GM23338 (cell line): ENCODE results near the gene EPHB1. TPM values are rescaled to one million over a fixed set of nuclear protein-coding genes. Genes with fewer than 3 reads are reported as not detected.

Experiments used
- ATAC-seq: fragments of 200-7000 bp; cut with Tn5 transposase; 3 replicates; pipeline ENCODE4 v1.9.1; 2020
- DNase-seq: peaks from one replicate; pipeline ENCODE4 v3.0.0-alpha.2; 2015; ENCODE audit warnings: low spot score
- H2AFZ ChIP-seq: fragments of 200-600 bp; sonication (generic); 2 replicates; pipeline ENCODE4 v1.8.0; 2016; ENCODE audit warnings: antibody characterized with exemption, mild to moderate bottlenecking, moderate library complexity
- H3F3A ChIP-seq: fragments of 200-600 bp; sonication (generic); replicated peaks from 2 replicates; pipeline ENCODE4 v1.8.0; 2017; ENCODE audit warnings: antibody characterized with exemption, mixed run types, low read depth
- H3K27ac ChIP-seq: fragments of 200-600 bp; sonication (generic); 2 replicates; pipeline ENCODE4 v1.6.1; 2016; ENCODE audit warnings: low read depth
- H3K27me3 ChIP-seq: fragments of 200-600 bp; sonication (generic); 2 replicates; pipeline ENCODE4 v1.8.0; 2016; ENCODE audit warnings: mild to moderate bottlenecking, mixed run types, moderate library complexity; ENCODE audit not compliant: insufficient read depth
- H3K36me3 ChIP-seq: fragments of 200-600 bp; sonication (generic); 2 replicates; pipeline ENCODE4 v1.8.0; 2016; ENCODE audit warnings: mild to moderate bottlenecking; ENCODE audit not compliant: insufficient read depth
- H3K4me1 ChIP-seq: fragments of 200-600 bp; sonication (generic); 2 replicates; pipeline ENCODE4 v1.8.0; 2016; ENCODE audit warnings: mild to moderate bottlenecking, moderate library complexity; ENCODE audit not compliant: insufficient read depth
- H3K4me2 ChIP-seq: fragments of 200-600 bp; sonication (generic); 2 replicates; pipeline ENCODE4 v1.7.1; 2017; ENCODE audit warnings: mixed run types
- H3K4me3 ChIP-seq: fragments of 200-600 bp; sonication (generic); 2 replicates; pipeline ENCODE4 v1.6.1; 2016; ENCODE audit warnings: mixed run types
- H3K79me2 ChIP-seq: fragments of 200-600 bp; sonication (generic); replicated peaks from 2 replicates; pipeline ENCODE4 v1.8.0; 2017; ENCODE audit warnings: mild to moderate bottlenecking; ENCODE audit not compliant: insufficient read depth
- H3K9me2 ChIP-seq: fragments of 200-600 bp; sonication (generic); 2 replicates; pipeline ENCODE4 v1.8.0; 2017; ENCODE audit not compliant: insufficient read depth
- H4K20me1 ChIP-seq: fragments of 200-600 bp; sonication (generic); replicated peaks from 2 replicates; pipeline ENCODE4 v1.8.0; 2017; ENCODE audit warnings: mild to moderate bottlenecking; ENCODE audit not compliant: insufficient read depth
- H3K27ac Mint-ChIP-seq: 2 replicates; pipeline ENCODE4 v1.8.0; 2020; ENCODE audit warnings: inconsistent platforms, mild to moderate bottlenecking, moderate library complexity, mixed read lengths
- H3K27me3 Mint-ChIP-seq: 3 replicates; pipeline ENCODE4 v1.8.0; 2022; ENCODE audit warnings: low read depth, mild to moderate bottlenecking, moderate library complexity, mixed read lengths, inconsistent platforms; ENCODE audit not compliant: insufficient read depth, poor library complexity
- H3K36me3 Mint-ChIP-seq: 3 replicates; pipeline ENCODE4 v1.8.0; 2021; ENCODE audit warnings: low read depth, mild to moderate bottlenecking, inconsistent platforms, moderate library complexity, mixed read lengths
- H3K4me1 Mint-ChIP-seq: 3 replicates; pipeline ENCODE4 v1.8.0; 2020; ENCODE audit warnings: mild to moderate bottlenecking, inconsistent platforms, mixed read lengths
- H3K4me3 Mint-ChIP-seq: 3 replicates; pipeline ENCODE4 v1.8.0; 2021; ENCODE audit warnings: moderate library complexity, mild to moderate bottlenecking, inconsistent platforms, mixed read lengths
- H3K9me3 Mint-ChIP-seq: 3 replicates; pipeline ENCODE4 v1.8.0; 2020; ENCODE audit warnings: moderate library complexity, mild to moderate bottlenecking, inconsistent platforms, mixed read lengths
- CREB1 ChIP-seq: fragments of 250-450 bp; sonication (Bioruptor Pico); IDR thresholded peaks from 2 replicates; pipeline ENCODE4 v1.5.0; 2020; ENCODE audit warnings: low read depth, mild to moderate bottlenecking, moderate library complexity
- polyA plus RNA-seq: library from polyadenylated mRNA; unstranded; fragments of >200 nt; fragmentation: Nextera tagmentation; extraction: Ambion mirVana; gene quantifications from 2 replicates; pipeline ENCODE4 v1.2.1, GENCODE V29; 2016
- total RNA-seq: library from RNA; depleted of rRNA; stranded (reverse); fragments of >200 nt; shearing (Covaris generic); gene quantifications from 2 replicates; pipeline ENCODE4 v1.2.3, GENCODE V29; 2014
- TF ChIP-seq, protein P1 (sequence below): fragments of 250-450 bp; sonication (Bioruptor Pico); IDR thresholded peaks from 2 replicates; pipeline ENCODE4 v1.5.0; 2020; ENCODE audit warnings: mild to moderate bottlenecking, moderate library complexity
- TF ChIP-seq, protein P2 (sequence below): IDR thresholded peaks from one replicate; pipeline ENCODE4 v1.6.1; 2018; ENCODE audit warnings: antibody characterized with exemption; ENCODE audit not compliant: unreplicated experiment

Gene EPHB1
- total and polyA plus RNA-seq, 2 experiments from 2014 or later: 2.7 to 5.2 TPM

DNA sequence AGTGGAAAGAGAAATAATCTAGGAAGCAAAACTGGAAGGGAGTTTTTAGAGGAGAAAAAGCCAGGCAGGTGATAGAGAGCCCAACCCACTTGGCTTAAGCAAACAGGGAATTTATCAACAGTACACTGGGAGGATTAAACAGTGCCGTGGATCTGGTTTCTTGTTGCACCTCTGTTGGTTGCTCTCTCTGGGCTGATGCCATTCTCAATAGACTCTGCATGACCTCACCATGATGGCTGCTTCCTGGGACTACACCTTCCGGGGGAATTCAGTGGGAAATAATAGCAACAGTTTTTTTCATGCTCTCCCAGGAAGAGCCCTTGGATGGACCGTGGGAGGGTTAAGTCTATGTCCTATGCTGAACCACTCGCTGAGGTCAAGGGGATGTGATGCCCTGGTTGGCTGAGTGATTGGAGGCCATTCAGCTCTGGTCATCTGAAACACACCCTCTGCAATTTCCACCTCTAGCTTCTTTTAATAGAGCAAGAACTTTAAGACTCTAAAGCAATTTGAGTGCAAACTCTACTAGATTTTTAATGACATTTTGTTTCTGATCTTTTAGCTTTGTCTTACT, 74.2 kb downstream of the EPHB1 start:
- no peak for ATAC-seq

More for the DNA sequence above, 74.2 kb downstream of the EPHB1 start:
- no peaks in the 10 kb centered on the region for H3K79me2 ChIP-seq
- H3K4me1 ChIP-seq: no peaks in the 10 kb centered on the region
- TF ChIP-seq, protein P1, sequence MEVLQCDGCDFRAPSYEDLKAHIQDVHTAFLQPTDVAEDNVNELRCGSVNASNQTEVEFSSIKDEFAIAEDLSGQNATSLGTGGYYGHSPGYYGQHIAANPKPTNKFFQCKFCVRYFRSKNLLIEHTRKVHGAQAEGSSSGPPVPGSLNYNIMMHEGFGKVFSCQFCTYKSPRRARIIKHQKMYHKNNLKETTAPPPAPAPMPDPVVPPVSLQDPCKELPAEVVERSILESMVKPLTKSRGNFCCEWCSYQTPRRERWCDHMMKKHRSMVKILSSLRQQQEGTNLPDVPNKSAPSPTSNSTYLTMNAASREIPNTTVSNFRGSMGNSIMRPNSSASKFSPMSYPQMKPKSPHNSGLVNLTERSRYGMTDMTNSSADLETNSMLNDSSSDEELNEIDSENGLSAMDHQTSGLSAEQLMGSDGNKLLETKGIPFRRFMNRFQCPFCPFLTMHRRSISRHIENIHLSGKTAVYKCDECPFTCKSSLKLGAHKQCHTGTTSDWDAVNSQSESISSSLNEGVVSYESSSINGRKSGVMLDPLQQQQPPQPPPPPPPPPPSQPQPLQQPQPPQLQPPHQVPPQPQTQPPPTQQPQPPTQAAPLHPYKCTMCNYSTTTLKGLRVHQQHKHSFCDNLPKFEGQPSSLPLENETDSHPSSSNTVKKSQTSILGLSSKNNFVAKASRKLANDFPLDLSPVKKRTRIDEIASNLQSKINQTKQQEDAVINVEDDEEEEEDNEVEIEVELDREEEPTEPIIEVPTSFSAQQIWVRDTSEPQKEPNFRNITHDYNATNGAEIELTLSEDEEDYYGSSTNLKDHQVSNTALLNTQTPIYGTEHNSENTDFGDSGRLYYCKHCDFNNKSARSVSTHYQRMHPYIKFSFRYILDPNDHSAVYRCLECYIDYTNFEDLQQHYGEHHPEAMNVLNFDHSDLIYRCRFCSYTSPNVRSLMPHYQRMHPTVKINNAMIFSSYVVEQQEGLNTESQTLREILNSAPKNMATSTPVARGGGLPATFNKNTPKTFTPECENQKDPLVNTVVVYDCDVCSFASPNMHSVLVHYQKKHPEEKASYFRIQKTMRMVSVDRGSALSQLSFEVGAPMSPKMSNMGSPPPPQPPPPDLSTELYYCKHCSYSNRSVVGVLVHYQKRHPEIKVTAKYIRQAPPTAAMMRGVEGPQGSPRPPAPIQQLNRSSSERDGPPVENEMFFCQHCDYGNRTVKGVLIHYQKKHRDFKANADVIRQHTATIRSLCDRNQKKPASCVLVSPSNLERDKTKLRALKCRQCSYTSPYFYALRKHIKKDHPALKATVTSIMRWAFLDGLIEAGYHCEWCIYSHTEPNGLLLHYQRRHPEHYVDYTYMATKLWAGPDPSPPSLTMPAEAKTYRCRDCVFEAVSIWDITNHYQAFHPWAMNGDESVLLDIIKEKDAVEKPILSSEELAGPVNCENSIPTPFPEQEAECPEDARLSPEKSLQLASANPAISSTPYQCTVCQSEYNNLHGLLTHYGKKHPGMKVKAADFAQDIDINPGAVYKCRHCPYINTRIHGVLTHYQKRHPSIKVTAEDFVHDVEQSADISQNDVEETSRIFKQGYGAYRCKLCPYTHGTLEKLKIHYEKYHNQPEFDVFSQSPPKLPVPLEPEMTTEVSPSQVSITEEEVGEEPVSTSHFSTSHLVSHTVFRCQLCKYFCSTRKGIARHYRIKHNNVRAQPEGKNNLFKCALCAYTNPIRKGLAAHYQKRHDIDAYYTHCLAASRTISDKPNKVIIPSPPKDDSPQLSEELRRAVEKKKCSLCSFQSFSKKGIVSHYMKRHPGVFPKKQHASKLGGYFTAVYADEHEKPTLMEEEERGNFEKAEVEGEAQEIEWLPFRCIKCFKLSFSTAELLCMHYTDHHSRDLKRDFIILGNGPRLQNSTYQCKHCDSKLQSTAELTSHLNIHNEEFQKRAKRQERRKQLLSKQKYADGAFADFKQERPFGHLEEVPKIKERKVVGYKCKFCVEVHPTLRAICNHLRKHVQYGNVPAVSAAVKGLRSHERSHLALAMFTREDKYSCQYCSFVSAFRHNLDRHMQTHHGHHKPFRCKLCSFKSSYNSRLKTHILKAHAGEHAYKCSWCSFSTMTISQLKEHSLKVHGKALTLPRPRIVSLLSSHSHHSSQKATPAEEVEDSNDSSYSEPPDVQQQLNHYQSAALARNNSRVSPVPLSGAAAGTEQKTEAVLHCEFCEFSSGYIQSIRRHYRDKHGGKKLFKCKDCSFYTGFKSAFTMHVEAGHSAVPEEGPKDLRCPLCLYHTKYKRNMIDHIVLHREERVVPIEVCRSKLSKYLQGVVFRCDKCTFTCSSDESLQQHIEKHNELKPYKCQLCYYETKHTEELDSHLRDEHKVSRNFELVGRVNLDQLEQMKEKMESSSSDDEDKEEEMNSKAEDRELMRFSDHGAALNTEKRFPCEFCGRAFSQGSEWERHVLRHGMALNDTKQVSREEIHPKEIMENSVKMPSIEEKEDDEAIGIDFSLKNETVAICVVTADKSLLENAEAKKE (CRISPR knock-in tag): no peak
- TF ChIP-seq, protein P2, sequence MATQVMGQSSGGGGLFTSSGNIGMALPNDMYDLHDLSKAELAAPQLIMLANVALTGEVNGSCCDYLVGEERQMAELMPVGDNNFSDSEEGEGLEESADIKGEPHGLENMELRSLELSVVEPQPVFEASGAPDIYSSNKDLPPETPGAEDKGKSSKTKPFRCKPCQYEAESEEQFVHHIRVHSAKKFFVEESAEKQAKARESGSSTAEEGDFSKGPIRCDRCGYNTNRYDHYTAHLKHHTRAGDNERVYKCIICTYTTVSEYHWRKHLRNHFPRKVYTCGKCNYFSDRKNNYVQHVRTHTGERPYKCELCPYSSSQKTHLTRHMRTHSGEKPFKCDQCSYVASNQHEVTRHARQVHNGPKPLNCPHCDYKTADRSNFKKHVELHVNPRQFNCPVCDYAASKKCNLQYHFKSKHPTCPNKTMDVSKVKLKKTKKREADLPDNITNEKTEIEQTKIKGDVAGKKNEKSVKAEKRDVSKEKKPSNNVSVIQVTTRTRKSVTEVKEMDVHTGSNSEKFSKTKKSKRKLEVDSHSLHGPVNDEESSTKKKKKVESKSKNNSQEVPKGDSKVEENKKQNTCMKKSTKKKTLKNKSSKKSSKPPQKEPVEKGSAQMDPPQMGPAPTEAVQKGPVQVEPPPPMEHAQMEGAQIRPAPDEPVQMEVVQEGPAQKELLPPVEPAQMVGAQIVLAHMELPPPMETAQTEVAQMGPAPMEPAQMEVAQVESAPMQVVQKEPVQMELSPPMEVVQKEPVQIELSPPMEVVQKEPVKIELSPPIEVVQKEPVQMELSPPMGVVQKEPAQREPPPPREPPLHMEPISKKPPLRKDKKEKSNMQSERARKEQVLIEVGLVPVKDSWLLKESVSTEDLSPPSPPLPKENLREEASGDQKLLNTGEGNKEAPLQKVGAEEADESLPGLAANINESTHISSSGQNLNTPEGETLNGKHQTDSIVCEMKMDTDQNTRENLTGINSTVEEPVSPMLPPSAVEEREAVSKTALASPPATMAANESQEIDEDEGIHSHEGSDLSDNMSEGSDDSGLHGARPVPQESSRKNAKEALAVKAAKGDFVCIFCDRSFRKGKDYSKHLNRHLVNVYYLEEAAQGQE: no peak
- no peak for TF ChIP-seq CREB1 (CRISPR knock-in tag)
- no peak overlapping the region for H3K4me2 ChIP-seq
- H3F3A ChIP-seq: no peaks in the 10 kb centered on the region
- H4K20me1 ChIP-seq: peaks cover 2% of the 10 kb centered on the region
- no peak overlapping the region for H3K4me3 ChIP-seq
- DNase-seq: no peak
- Mint-ChIP-seq H3K4me3 (no peak overlapping the region), H3K27ac (no peak overlapping the region), H3K9me3 (no peaks in the 10 kb centered on the region), H3K4me1 (peaks cover 11% of the 10 kb centered on the region; the same call in 2 of the 3 replicates), H3K27me3 (no peaks in the 10 kb centered on the region), H3K36me3 (no peaks in the 10 kb centered on the region)
- H3K27me3 ChIP-seq: no peaks in the 10 kb centered on the region
- H3K27ac ChIP-seq: no peak overlapping the region
- no peaks in the 10 kb centered on the region for H3K36me3 ChIP-seq
- H2AFZ ChIP-seq: no peak overlapping the region
- peaks cover 7% of the 10 kb centered on the region; the same call in 1 of the 2 replicates for H3K9me2 ChIP-seq
